ENCODE measurements around the gene ROBO1. TPM values are rescaled to one million over a fixed set of nuclear protein-coding genes. Genes with fewer than 3 reads are reported as not detected.

Gene ROBO1
- total RNA-seq, 1 donor from 2014 or later: 73.8 TPM

- H3K4me1 Mint-ChIP-seq (ENCODE audit: unreplicated experiment): peaks cover 56% of the 10 kb centered on the region
- H3K27me3 Mint-ChIP-seq (ENCODE audit: unreplicated experiment): no peaks in the 10 kb centered on the region
- TF ChIP-seq CTCF (IDR thresholded peaks at IDR 0.05): no peak
- peaks cover 8% of the 10 kb centered on the region for H3K9me3 Mint-ChIP-seq (ENCODE audit: unreplicated experiment)
- no peak overlapping the region for H3K4me3 Mint-ChIP-seq (ENCODE audit: unreplicated experiment)
- H3K36me3 Mint-ChIP-seq (ENCODE audit: unreplicated experiment): peaks cover 4% of the 10 kb centered on the region
- no peak for DNase-seq (ENCODE audit: extremely low spot score, unreplicated experiment)
- peak overlapping the region; percentile 34 for H3K27ac Mint-ChIP-seq (ENCODE audit: unreplicated experiment)
Measured at GRCh38 chr3:79245284-79246138, 522.3 kb downstream of the ROBO1 start.

- Mint-ChIP-seq H3K36me3 (ENCODE audit: unreplicated experiment) (peaks cover 2% of the 10 kb centered on the region), H3K27ac (ENCODE audit: unreplicated experiment) (no peak overlapping the region)
- DNase-seq (ENCODE audit: extremely low spot score, unreplicated experiment): no peak
Measured at GRCh38 chr3:79236496-79236895, 531.3 kb downstream of the ROBO1 start.

GRCh38 chr3:79233431-79234060 is 534.3 kb downstream of the ROBO1 start:
- Mint-ChIP-seq H3K36me3 (ENCODE audit: unreplicated experiment) (peaks cover 5% of the 10 kb centered on the region), H3K27me3 (ENCODE audit: unreplicated experiment) (no peaks in the 10 kb centered on the region), H3K4me1 (ENCODE audit: unreplicated experiment) (peaks cover 17% of the 10 kb centered on the region), H3K27ac (ENCODE audit: unreplicated experiment) (no peak overlapping the region), H3K4me3 (ENCODE audit: unreplicated experiment) (no peak overlapping the region), H3K9me3 (ENCODE audit: unreplicated experiment) (peaks cover 7% of the 10 kb centered on the region)
- TF ChIP-seq CTCF (IDR thresholded peaks at IDR 0.05): no peak
- DNase-seq (ENCODE audit: extremely low spot score, unreplicated experiment): no peak

More at GRCh38 chr3:79236496-79236895, 531.3 kb downstream of the ROBO1 start:
- H3K27me3 Mint-ChIP-seq (ENCODE audit: unreplicated experiment): no peaks in the 10 kb centered on the region
- H3K4me1 Mint-ChIP-seq (ENCODE audit: unreplicated experiment): peaks cover 17% of the 10 kb centered on the region
- no peak overlapping the region for H3K4me3 Mint-ChIP-seq (ENCODE audit: unreplicated experiment)
- H3K9me3 Mint-ChIP-seq (ENCODE audit: unreplicated experiment): peaks cover 3% of the 10 kb centered on the region
- TF ChIP-seq CTCF (IDR thresholded peaks at IDR 0.05): no peak

GRCh38 chr3:79230266-79230665 is 537.5 kb downstream of the ROBO1 start:
- Mint-ChIP-seq H3K27ac (ENCODE audit: unreplicated experiment) (no peak overlapping the region), H3K4me1 (ENCODE audit: unreplicated experiment) (peaks cover 5% of the 10 kb centered on the region), H3K4me3 (ENCODE audit: unreplicated experiment) (no peak overlapping the region), H3K27me3 (ENCODE audit: unreplicated experiment) (no peaks in the 10 kb centered on the region), H3K9me3 (ENCODE audit: unreplicated experiment) (peaks cover 10% of the 10 kb centered on the region), H3K36me3 (ENCODE audit: unreplicated experiment) (peaks cover 2% of the 10 kb centered on the region)
- no peak for DNase-seq (ENCODE audit: extremely low spot score, unreplicated experiment)
- no peak for TF ChIP-seq CTCF (IDR thresholded peaks at IDR 0.05)

- Mint-ChIP-seq H3K27me3 (ENCODE audit: unreplicated experiment) (no peaks in the 10 kb centered on the region), H3K36me3 (ENCODE audit: unreplicated experiment) (no peaks in the 10 kb centered on the region), H3K4me3 (ENCODE audit: unreplicated experiment) (no peak overlapping the region), H3K27ac (ENCODE audit: unreplicated experiment) (no peak overlapping the region), H3K4me1 (ENCODE audit: unreplicated experiment) (no peaks in the 10 kb centered on the region), H3K9me3 (ENCODE audit: unreplicated experiment) (no peaks in the 10 kb centered on the region)
- TF ChIP-seq CTCF (IDR thresholded peaks at IDR 0.05): no peak
- no peak for DNase-seq (ENCODE audit: extremely low spot score, unreplicated experiment)
Measured at GRCh38 chr3:79217096-79217495, 550.7 kb downstream of the ROBO1 start.

Measured in osteocyte (in vitro differentiated cells).